G401.6 (cell line): ENCODE results near the gene MAS1.
"Not testable (repeated sequence)": the region's sequence is repeated elsewhere in the genome, so short reads cannot be mapped to it uniquely, and the experiment has no call there.

Experiments
- FAIRE-seq: peaks from 2 replicates; lab custom pipeline; 2012; peaks lifted over from hg19 to GRCh38; lab: Jason Lieb, UNC

The MAS1 gene

GRCh38 chr6:159919011-159919511, 28.3 kb downstream of the MAS1 start:
- FAIRE-seq = no peak

- no peak for FAIRE-seq
Observed at GRCh38 chr6:159919800-159920199, 29.0 kb downstream of the MAS1 start.

DNA sequence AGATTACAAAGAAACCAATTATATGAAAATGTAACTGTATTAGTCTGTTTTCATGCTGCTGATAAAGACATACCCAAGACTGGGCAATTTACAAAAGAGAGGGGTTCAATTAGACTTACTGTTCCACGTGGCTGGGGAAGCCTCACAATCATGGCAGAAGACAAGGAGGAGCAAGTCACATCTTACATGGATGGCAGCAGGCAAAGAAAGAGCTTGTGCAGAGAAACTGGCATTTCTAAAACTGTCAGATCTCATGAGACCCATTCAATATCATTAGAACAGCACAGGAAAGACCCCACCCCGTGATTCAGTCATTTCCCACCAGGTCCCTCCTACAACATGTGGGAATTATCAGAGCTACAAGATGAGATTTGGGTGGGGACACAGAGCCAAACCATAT, 33.4 kb downstream of the MAS1 start:
- FAIRE-seq = not testable (repeated sequence)

- no peak for FAIRE-seq
Observed at GRCh38 chr6:159926542-159927203, 35.9 kb downstream of the MAS1 start.

DNA sequence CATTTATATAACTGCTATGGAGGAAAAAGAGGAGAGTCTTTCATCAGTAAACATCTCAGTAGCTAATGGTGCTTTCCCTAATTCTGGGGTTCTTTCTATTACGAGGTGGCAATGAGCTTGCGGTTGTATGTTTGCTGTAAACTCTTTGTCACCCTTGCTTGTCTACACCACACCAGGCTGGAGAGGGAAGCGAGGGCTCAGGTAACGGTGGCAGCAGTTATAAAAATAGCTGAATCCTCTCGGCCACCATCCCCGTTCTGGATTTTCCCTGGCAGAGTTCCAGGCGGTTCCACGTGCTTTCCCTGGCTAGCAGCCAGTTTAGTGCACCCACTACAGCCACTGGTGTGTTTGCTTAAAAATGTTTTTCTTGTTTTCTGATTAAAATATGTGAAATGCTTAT, 39.0 kb downstream of the MAS1 start:
- FAIRE-seq = no peak

- FAIRE-seq = no peak
Observed at GRCh38 chr6:159931112-159931511, 40.3 kb downstream of the MAS1 start.

GRCh38 chr6:159931846-159932245, 41.1 kb downstream of the MAS1 start:
- FAIRE-seq = no peak

DNA sequence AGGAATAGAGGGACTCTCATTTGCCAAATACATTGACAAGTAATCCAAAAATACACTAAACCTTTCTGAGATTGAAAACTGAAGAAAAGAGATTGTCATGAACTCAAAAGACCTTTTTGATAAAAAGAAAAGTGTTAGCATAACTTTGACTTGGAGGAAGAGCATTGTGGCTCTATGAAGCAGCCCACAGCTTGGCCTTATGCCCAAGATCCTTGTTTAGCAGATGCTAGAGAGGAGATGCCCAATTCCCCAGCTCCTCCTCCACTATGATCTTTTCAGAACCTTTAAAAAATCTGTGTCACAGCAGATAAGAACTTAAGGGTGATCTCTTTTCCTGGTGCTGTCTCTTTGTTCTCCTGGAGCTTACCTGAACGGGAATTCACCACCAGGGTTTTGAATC, 42.3 kb downstream of the MAS1 start:
- no peak for FAIRE-seq

DNA sequence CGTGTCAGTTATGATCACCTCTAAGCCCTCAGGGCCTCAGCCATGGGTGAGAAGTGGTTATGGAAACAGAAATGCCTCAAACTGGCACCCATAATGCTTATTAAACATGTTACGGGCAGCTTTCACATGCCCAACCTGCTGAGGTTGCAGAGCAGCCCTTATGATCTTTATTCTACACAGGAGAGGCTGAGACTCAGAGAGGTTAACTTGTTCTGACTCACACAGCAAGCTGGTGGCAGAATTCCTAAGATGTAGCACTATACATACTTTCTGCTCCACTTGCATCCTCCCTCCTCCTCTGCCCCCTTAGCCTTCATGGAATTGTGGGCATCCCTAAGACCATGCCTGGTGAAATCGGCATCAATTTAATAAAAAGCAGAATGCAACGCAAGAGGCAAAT, 43.4 kb downstream of the MAS1 start:
- FAIRE-seq = no peak

- FAIRE-seq = no peak
Observed at GRCh38 chr6:159935065-159935464, 44.3 kb downstream of the MAS1 start.

- no peak for FAIRE-seq
Observed at GRCh38 chr6:159935633-159936032, 44.8 kb downstream of the MAS1 start.

GRCh38 chr6:159939591-159940016, 48.8 kb downstream of the MAS1 start:
- FAIRE-seq = no peak
